SK-N-MC (cell line): Measurements from ENCODE around the gene LRP1-AS.

Experiments
- EZH2 ChIP-seq: fragments of 200-600 bp; sonication (generic); IDR thresholded peaks from one replicate; pipeline ENCODE4 v1.6.1; 2017; ENCODE audit warnings: antibody characterized with exemption
- POLR2AphosphoS5 ChIP-seq: IDR thresholded peaks from 2 replicates; pipeline ENCODE4 v1.6.1; 2012; ENCODE audit warnings: mild to moderate bottlenecking, low read depth, low read length, borderline replicate concordance

- TF ChIP-seq POLR2AphosphoS5 (no peak), EZH2 (no peak)
These were observed 13.5 kb downstream of the LRP1-AS start for GRCh38 chr12:57133916-57134315.
